A549 (cell line): ENCODE data around the gene NFX1. TPM values are rescaled to one million over a fixed set of nuclear protein-coding genes. Genes with fewer than 3 reads are reported as not detected.

Experiments used
- ATAC-seq, 2 experiments: fragments of 200-7000 bp in 1 of 2; fragments of >200 bp in 1 of 2; cut with Nextera tagmentation in 1 of 2; cut with Tn5 transposase in 1 of 2; 3 replicates each; pipeline versions ENCODE4 v1.8.0 to v1.9.1; 2018 to 2020; ENCODE audit warnings: mild to moderate bottlenecking in 1 of 2, moderate library complexity in 1 of 2
- CTCF ChIA-PET: fragments of 300-600 bp; sonication (Branson Sonifier 250); formaldehyde crosslinking; extraction: SDS; loops from one replicate; lab custom pipeline; 2021; ENCODE audit warnings: antibody characterized with exemption, inconsistent platforms; lab: Yijun Ruan, JAX
- POLR2A ChIA-PET: fragments of 350-600 bp; formaldehyde crosslinking; extraction: SDS; loops from one replicate; lab custom pipeline; 2021; ENCODE audit warnings: antibody characterized with exemption, inconsistent platforms; lab: Yijun Ruan, JAX
- DNase-seq, 2 experiments: peaks; one replicate each; pipeline versions ENCODE4 v3.0.0 to v3.0.0-alpha.2; 2011 to 2016; ENCODE audit warnings: low read depth in 1 of 2, low spot score in 1 of 2
- FAIRE-seq: peaks from 2 replicates; lab custom pipeline; 2011; peaks lifted over from hg19 to GRCh38; lab: Jason Lieb, UNC
- H3K27ac ChIP-seq, 2 experiments: fragments of >200 bp; sonication (Bioruptor Twin); formaldehyde crosslinking; 3 replicates each; pipeline ENCODE4 v1.5.1; 2016 to 2017
- H3K4me1 ChIP-seq: fragments of >200 bp; sonication (Bioruptor Twin); formaldehyde crosslinking; 3 replicates; pipeline ENCODE4 v1.6.1; 2016
- H3K4me2 ChIP-seq: fragments of >200 bp; sonication (Bioruptor Twin); formaldehyde crosslinking; 3 replicates; pipeline ENCODE4 v1.6.1; 2016
- H3K4me3 ChIP-seq: fragments of >200 bp; sonication (Bioruptor Twin); formaldehyde crosslinking; 3 replicates; pipeline ENCODE4 v1.5.1; 2016
- H3K9me3 ChIP-seq: fragments of >200 bp; sonication (Bioruptor Twin); formaldehyde crosslinking; 3 replicates; pipeline ENCODE4 v1.6.1; 2016
- CBX8 ChIP-seq: fragments of 200-600 bp; sonication (generic); IDR thresholded peaks from 2 replicates; pipeline ENCODE4 v1.6.1; 2016
- CEBPB ChIP-seq, 2 experiments: fragments of >200 bp in 1 of 2; sonication (Bioruptor Twin) in 1 of 2; formaldehyde crosslinking in 1 of 2; IDR thresholded peaks; 2 replicates each; pipeline ENCODE4 v1.6.1; 2012 to 2016
- EHF ChIP-seq: fragments of 250-450 bp; sonication (Bioruptor Pico); IDR thresholded peaks from 2 replicates; pipeline ENCODE4 v1.5.0; 2020; ENCODE audit warnings: mild to moderate bottlenecking
- EP300 ChIP-seq, 2 experiments: fragments of >200 bp; sonication (Bioruptor Twin); formaldehyde crosslinking; IDR thresholded peaks; 2 replicates in 1 of 2; 3 replicates in 1 of 2; pipeline ENCODE4 v1.6.1; 2016 to 2017
- FOSL2 ChIP-seq, 2 experiments: fragments of 450-650 bp in 1 of 2; fragments of >200 bp in 1 of 2; sonication (Bioruptor Twin) in 1 of 2; formaldehyde crosslinking; IDR thresholded peaks; 2 replicates each; pipeline versions ENCODE4 v1.5.0 to v1.6.1; 2016 to 2020; ENCODE audit warnings: mild to moderate bottlenecking in 1 of 2, moderate library complexity in 1 of 2
- FOXS1 ChIP-seq: fragments of 250-450 bp; sonication (Bioruptor Pico); IDR thresholded peaks from 2 replicates; pipeline ENCODE4 v1.5.0; 2020; ENCODE audit warnings: mild to moderate bottlenecking, moderate library complexity
- GATA3 ChIP-seq: IDR thresholded peaks from 2 replicates; pipeline ENCODE4 v1.6.1; 2012; ENCODE audit warnings: borderline replicate concordance
- HOXB13 ChIP-seq: fragments of 250-450 bp; sonication (Bioruptor Pico); IDR thresholded peaks from 2 replicates; pipeline ENCODE4 v1.5.0; 2020; ENCODE audit warnings: low read depth, mild to moderate bottlenecking, moderate library complexity
- HOXB5 ChIP-seq: fragments of 250-450 bp; sonication (Bioruptor Pico); IDR thresholded peaks from 2 replicates; pipeline ENCODE4 v1.5.0; 2020; ENCODE audit warnings: mild to moderate bottlenecking, moderate library complexity
- JUN ChIP-seq, 2 experiments: fragments of >200 bp; sonication (Bioruptor Twin); formaldehyde crosslinking; IDR thresholded peaks; 2 replicates in 1 of 2; 3 replicates in 1 of 2; pipeline ENCODE4 v1.6.1; 2016 to 2017
- JUNB ChIP-seq: fragments of >200 bp; sonication (Bioruptor Twin); formaldehyde crosslinking; IDR thresholded peaks from 2 replicates; pipeline ENCODE4 v1.6.1; 2016
- MAZ ChIP-seq: fragments of 150-350 bp; IDR thresholded peaks from 2 replicates; pipeline ENCODE4 v1.6.1; 2014; ENCODE audit warnings: antibody characterized with exemption, low read depth, low read length, borderline replicate concordance
- MYC ChIP-seq: IDR thresholded peaks from 2 replicates; pipeline ENCODE4 v1.6.1; 2012; ENCODE audit warnings: mild to moderate bottlenecking, inconsistent platforms, low read length, improper control_type of control experiment, borderline replicate concordance
- NR3C1 ChIP-seq: fragments of >200 bp; sonication (Bioruptor Twin); formaldehyde crosslinking; IDR thresholded peaks from 3 replicates; pipeline ENCODE4 v1.6.1; 2017
- POLR2A ChIP-seq: IDR thresholded peaks from 2 replicates; pipeline ENCODE4 v1.6.1; 2012; ENCODE audit warnings: mild to moderate bottlenecking, low read length
- RAD21 ChIP-seq, 2 experiments: fragments of >200 bp in 1 of 2; sonication (Bioruptor Twin) in 1 of 2; formaldehyde crosslinking in 1 of 2; IDR thresholded peaks in 1 of 2; conservative IDR thresholded peaks in 1 of 2; 2 replicates in 1 of 2; 3 replicates in 1 of 2; pipeline ENCODE4 v1.6.1; 2012 to 2018; ENCODE audit warnings: inconsistent platforms in 1 of 2
- RFX5 ChIP-seq: fragments of 450-650 bp; IDR thresholded peaks from 2 replicates; pipeline ENCODE4 v1.7.1; 2014; ENCODE audit warnings: antibody characterized with exemption, mild to moderate bottlenecking, moderate library complexity
- RNF2 ChIP-seq: fragments of 200-600 bp; sonication (generic); IDR thresholded peaks from 2 replicates; pipeline ENCODE4 v1.6.1; 2016; ENCODE audit warnings: low read depth, mild to moderate bottlenecking, antibody characterized with exemption, moderate library complexity, borderline replicate concordance
- SMC3 ChIP-seq: fragments of >200 bp; sonication (Bioruptor Twin); formaldehyde crosslinking; IDR thresholded peaks from 3 replicates; pipeline ENCODE4 v1.6.1; 2018; ENCODE audit warnings: inconsistent platforms
- TFCP2L1 ChIP-seq: fragments of 250-450 bp; sonication (Bioruptor Pico); IDR thresholded peaks from 2 replicates; pipeline ENCODE4 v1.5.0; 2021; ENCODE audit warnings: mild to moderate bottlenecking
- ZFP36 ChIP-seq: fragments of 450-650 bp; IDR thresholded peaks from 2 replicates; pipeline ENCODE4 v1.6.1; 2014; ENCODE audit warnings: borderline replicate concordance; ENCODE audit not compliant: partially characterized antibody
- whole genome bisulfite sequencing: methylation state at CpG from one replicate; pipeline ENCODE4 v1.1.6; 2017; ENCODE audit errors: missing lambda C conversion rate; 5-methylcytosine and 5-hydroxymethylcytosine counted together
- polyA plus RNA-seq, 4 experiments: library from polyadenylated mRNA; depleted of rRNA in 3 of 4; stranded (reverse); fragments of >200 nt; fragmentation: RNase III in 1 of 4; extraction: RNeasy Plus Mini Kit Qiagen cat#74134 plus additional on column Dnase treatment in 1 of 4; gene quantifications; 2 replicates in 3 of 4; 3 replicates in 1 of 4; pipeline ENCODE4 v1.2.3, GENCODE V29; 2011 to 2017
- TF ChIP-seq, protein P1 (sequence below): IDR thresholded peaks from 2 replicates; pipeline ENCODE4 v1.6.1; 2012
- TF ChIP-seq, protein P2 (sequence below): fragments of 250-450 bp; sonication (Bioruptor Pico); IDR thresholded peaks from 2 replicates; pipeline ENCODE4 v1.5.0; 2020; ENCODE audit warnings: low read depth, mild to moderate bottlenecking, moderate library complexity
- TF ChIP-seq, protein P3 (sequence below): fragments of >200 bp; sonication (Bioruptor Twin); formaldehyde crosslinking; IDR thresholded peaks from 3 replicates; pipeline ENCODE4 v1.6.1; 2016
- TF ChIP-seq, protein P4 (sequence below): IDR thresholded peaks from 2 replicates; pipeline ENCODE4 v1.6.1; 2012
- TF ChIP-seq, protein P5 (sequence below): fragments of 450-650 bp; IDR thresholded peaks from 2 replicates; pipeline ENCODE4 v1.6.1; 2014; ENCODE audit warnings: antibody characterized with exemption
- TF ChIP-seq, protein P6 (sequence below): fragments of >200 bp; sonication (Bioruptor Twin); formaldehyde crosslinking; IDR thresholded peaks from 2 replicates; pipeline ENCODE4 v1.6.1; 2016

The NFX1 gene
- polyA plus RNA-seq, 2 of the 4 experiments (the other 2 are of a cell fraction): 24.8 to 41.2 TPM

DNA sequence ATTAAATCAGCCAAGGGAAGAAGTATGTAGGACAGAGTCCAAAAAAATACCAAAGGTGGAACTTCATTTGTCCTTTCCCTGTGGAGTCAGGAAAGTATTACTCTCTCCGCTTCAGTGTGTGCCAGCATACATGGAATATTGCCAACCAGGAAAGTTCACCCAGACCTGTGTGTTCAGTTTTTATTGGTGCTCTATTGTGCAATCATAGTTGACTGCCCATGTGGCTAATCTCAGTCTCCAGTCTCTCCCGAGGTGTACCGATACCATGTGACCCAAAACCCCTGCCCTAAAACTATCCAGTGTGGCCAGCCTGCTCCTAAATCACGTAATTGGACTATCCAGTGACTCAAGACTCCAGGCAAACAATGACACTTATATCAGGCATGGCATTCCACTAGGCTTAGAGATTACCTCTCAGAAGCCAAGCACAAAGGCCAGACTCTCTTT is 38.8 kb downstream of the NFX1 start:
- Histone ChIP-seq H3K9me3 (no peaks in the 10 kb centered on the region), H3K4me3 (no peak overlapping the region)
- peak; percentile 81 to 97 for DNase-seq
- peak; percentile 79 for TF ChIP-seq GATA3
- peak; percentile 94 for TF ChIP-seq JUNB
- TF ChIP-seq, protein P1, sequence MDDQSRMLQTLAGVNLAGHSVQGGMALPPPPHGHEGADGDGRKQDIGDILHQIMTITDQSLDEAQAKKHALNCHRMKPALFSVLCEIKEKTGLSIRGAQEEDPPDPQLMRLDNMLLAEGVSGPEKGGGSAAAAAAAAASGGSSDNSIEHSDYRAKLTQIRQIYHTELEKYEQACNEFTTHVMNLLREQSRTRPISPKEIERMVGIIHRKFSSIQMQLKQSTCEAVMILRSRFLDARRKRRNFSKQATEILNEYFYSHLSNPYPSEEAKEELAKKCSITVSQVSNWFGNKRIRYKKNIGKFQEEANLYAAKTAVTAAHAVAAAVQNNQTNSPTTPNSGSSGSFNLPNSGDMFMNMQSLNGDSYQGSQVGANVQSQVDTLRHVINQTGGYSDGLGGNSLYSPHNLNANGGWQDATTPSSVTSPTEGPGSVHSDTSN: peak; percentile 50; the same call in 1 of the 2 replicates
- peak; percentile 78 to 87; a peak in 3 of 5 replicates for TF ChIP-seq EP300 (IDR thresholded peaks at IDR 0.05)
- peak; percentile 77; the same call in 1 of the 2 replicates for TF ChIP-seq MYC
- TF ChIP-seq NR3C1: no peak
- TF ChIP-seq RNF2: no peak
- TF ChIP-seq, protein P2, sequence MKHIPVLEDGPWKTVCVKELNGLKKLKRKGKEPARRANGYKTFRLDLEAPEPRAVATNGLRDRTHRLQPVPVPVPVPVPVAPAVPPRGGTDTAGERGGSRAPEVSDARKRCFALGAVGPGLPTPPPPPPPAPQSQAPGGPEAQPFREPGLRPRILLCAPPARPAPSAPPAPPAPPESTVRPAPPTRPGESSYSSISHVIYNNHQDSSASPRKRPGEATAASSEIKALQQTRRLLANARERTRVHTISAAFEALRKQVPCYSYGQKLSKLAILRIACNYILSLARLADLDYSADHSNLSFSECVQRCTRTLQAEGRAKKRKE (CRISPR knock-in tag): no peak
- TF ChIP-seq CEBPB (IDR thresholded peaks at IDR 0.05): peak; percentile 99 to 100
- TF ChIP-seq, protein P3, sequence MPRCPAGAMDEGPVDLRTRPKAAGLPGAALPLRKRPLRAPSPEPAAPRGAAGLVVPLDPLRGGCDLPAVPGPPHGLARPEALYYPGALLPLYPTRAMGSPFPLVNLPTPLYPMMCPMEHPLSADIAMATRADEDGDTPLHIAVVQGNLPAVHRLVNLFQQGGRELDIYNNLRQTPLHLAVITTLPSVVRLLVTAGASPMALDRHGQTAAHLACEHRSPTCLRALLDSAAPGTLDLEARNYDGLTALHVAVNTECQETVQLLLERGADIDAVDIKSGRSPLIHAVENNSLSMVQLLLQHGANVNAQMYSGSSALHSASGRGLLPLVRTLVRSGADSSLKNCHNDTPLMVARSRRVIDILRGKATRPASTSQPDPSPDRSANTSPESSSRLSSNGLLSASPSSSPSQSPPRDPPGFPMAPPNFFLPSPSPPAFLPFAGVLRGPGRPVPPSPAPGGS: peak; percentile 91; the same call in 2 of the 3 replicates
- no peak for TF ChIP-seq POLR2A
- no peak for TF ChIP-seq FOXS1 (CRISPR knock-in tag)
- TF ChIP-seq RAD21 (conservative IDR thresholded peaks at IDR 0.05 in 1 of 2, IDR thresholded peaks at IDR 0.05 in 1 of 2): peak in 1 of 2 experiments; percentile 23; a peak in 1 of 5 replicates
- TF ChIP-seq SMC3: peak; percentile 35; the same call in 1 of the 3 replicates
- TF ChIP-seq TFCP2L1 (CRISPR knock-in tag): no peak
- no peak for TF ChIP-seq ZFP36
- TF ChIP-seq, protein P4, sequence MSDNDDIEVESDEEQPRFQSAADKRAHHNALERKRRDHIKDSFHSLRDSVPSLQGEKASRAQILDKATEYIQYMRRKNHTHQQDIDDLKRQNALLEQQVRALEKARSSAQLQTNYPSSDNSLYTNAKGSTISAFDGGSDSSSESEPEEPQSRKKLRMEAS: peak; percentile 94
- TF ChIP-seq HOXB13: peak; percentile 9; the same call in 1 of the 2 replicates
- TF ChIP-seq, protein P5, sequence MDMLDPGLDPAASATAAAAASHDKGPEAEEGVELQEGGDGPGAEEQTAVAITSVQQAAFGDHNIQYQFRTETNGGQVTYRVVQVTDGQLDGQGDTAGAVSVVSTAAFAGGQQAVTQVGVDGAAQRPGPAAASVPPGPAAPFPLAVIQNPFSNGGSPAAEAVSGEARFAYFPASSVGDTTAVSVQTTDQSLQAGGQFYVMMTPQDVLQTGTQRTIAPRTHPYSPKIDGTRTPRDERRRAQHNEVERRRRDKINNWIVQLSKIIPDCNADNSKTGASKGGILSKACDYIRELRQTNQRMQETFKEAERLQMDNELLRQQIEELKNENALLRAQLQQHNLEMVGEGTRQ: peak; percentile 94
- peak; percentile 79 to 90; a peak in 4 of 5 replicates for TF ChIP-seq JUN (IDR thresholded peaks at IDR 0.05)
- TF ChIP-seq HOXB5 (CRISPR knock-in tag): no peak
- no peak for TF ChIP-seq EHF (CRISPR knock-in tag)
- TF ChIP-seq, protein P6, sequence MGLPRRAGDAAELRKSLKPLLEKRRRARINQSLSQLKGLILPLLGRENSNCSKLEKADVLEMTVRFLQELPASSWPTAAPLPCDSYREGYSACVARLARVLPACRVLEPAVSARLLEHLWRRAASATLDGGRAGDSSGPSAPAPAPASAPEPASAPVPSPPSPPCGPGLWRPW: peak; percentile 78
- no peak for TF ChIP-seq CBX8
- TF ChIP-seq FOSL2 (IDR thresholded peaks at IDR 0.05): peak; percentile 88
- TF ChIP-seq FOSL2 (CRISPR knock-in tag; IDR thresholded peaks at IDR 0.05): peak; percentile 94
- TF ChIP-seq MAZ: no peak
- TF ChIP-seq RFX5: no peak
- TF ChIP-seq, all 56 proteins: peak for 15
- ATAC-seq: peak; percentile 97 to 99
- POLR2A ChIA-PET: interaction anchor here (1.3 kb wide), 1 partner anchor 39 kb away, joined by 6 read pairs; the partner anchor contains the start of gene NFX1
- WGBS: 0% methylated on average over 4 of the region's 4 CpGs
- FAIRE-seq: peak; percentile 90
- CTCF ChIA-PET: interaction anchor here (0.9 to 5.8 kb wide), 3 partner anchors 31 to 45 kb away, joined by 3 to 32 read pairs (median 10); no protein-coding TSS in a partner anchor
- peak overlapping the region; percentile 74 for H3K4me2 ChIP-seq
- H3K27ac ChIP-seq: peak overlapping the region; percentile 85 to 90
- peaks cover 42% of the 10 kb centered on the region for H3K4me1 ChIP-seq
